SK-N-SH treated with all-trans-retinoic acid at 6 μM for 48 hours (cell line): ENCODE data around the gene SMYD4.

ENCODE experiments used
- ARNTL ChIP-seq: fragments of 450-650 bp; formaldehyde crosslinking; IDR thresholded peaks from 2 replicates; pipeline ENCODE4 v1.5.0; 2020; ENCODE audit warnings: low read depth, mild to moderate bottlenecking, moderate library complexity, borderline replicate concordance
- CREB5 ChIP-seq: fragments of 250-450 bp; sonication (Bioruptor Pico); IDR thresholded peaks from 2 replicates; pipeline ENCODE4 v1.5.1; 2020; ENCODE audit warnings: low read depth, mild to moderate bottlenecking, moderate library complexity
- CSDC2 ChIP-seq: fragments of 250-450 bp; sonication (Bioruptor Pico); IDR thresholded peaks from 2 replicates; pipeline ENCODE4 v1.5.0; 2020; ENCODE audit warnings: mild to moderate bottlenecking, moderate library complexity
- ESRRG ChIP-seq: fragments of 250-450 bp; sonication (Bioruptor Pico); IDR thresholded peaks from 2 replicates; pipeline ENCODE4 v1.6.1; 2021; ENCODE audit warnings: mild to moderate bottlenecking
- ISL1 ChIP-seq: fragments of 250-450 bp; sonication (Bioruptor Pico); IDR thresholded peaks from 2 replicates; pipeline ENCODE4 v2.1.2; 2022; ENCODE audit warnings: mild to moderate bottlenecking, moderate library complexity
- PATZ1 ChIP-seq: fragments of 250-450 bp; sonication (Bioruptor Pico); IDR thresholded peaks from 2 replicates; pipeline ENCODE4 v1.8.0; 2020; ENCODE audit warnings: mild to moderate bottlenecking, moderate library complexity, borderline replicate concordance
- POU6F1 ChIP-seq: fragments of 250-450 bp; sonication (Bioruptor Pico); IDR thresholded peaks from 2 replicates; pipeline ENCODE4 v1.8.0; 2021; ENCODE audit warnings: low read depth, mild to moderate bottlenecking, moderate library complexity, borderline replicate concordance
- PPARA ChIP-seq: fragments of 250-450 bp; sonication (Bioruptor Pico); IDR thresholded peaks from 2 replicates; pipeline ENCODE4 v1.5.0; 2020; ENCODE audit warnings: mild to moderate bottlenecking, borderline replicate concordance
- SNAI2 ChIP-seq: fragments of 250-450 bp; sonication (Bioruptor Pico); IDR thresholded peaks from 2 replicates; pipeline ENCODE4 v1.5.0; 2020; ENCODE audit warnings: mild to moderate bottlenecking, moderate library complexity
- TCF4 ChIP-seq: fragments of 250-450 bp; sonication (Bioruptor Pico); IDR thresholded peaks from 2 replicates; pipeline ENCODE4 v1.8.0; 2021; ENCODE audit warnings: mild to moderate bottlenecking, moderate library complexity, borderline replicate concordance
- ZFP3 ChIP-seq: fragments of 250-450 bp; sonication (Bioruptor Pico); IDR thresholded peaks from 2 replicates; pipeline ENCODE4 v1.5.0; 2020; ENCODE audit warnings: mild to moderate bottlenecking, moderate library complexity
- ZFP30 ChIP-seq: fragments of 450-650 bp; formaldehyde crosslinking; IDR thresholded peaks from 2 replicates; pipeline ENCODE4 v1.5.0; 2022; ENCODE audit warnings: mild to moderate bottlenecking, moderate library complexity
- ZNF565 ChIP-seq: fragments of 450-650 bp; formaldehyde crosslinking; conservative IDR thresholded peaks from 2 replicates; pipeline ENCODE4 v1.5.0; 2020; ENCODE audit warnings: low read depth, mild to moderate bottlenecking, moderate library complexity
- ZNF8 ChIP-seq: fragments of 450-650 bp; formaldehyde crosslinking; IDR thresholded peaks from 2 replicates; pipeline ENCODE4 v1.5.0; 2020; ENCODE audit warnings: mild to moderate bottlenecking, moderate library complexity

- TF ChIP-seq ZFP3 (no peak), ZNF8 (CRISPR knock-in tag) (no peak), CREB5 (CRISPR knock-in tag) (no peak), POU6F1 (CRISPR knock-in tag) (no peak), ZNF565 (CRISPR knock-in tag) (no peak), ESRRG (CRISPR knock-in tag) (no peak), SNAI2 (no peak), PATZ1 (CRISPR knock-in tag) (no peak), CSDC2 (CRISPR knock-in tag) (no peak), ISL1 (CRISPR knock-in tag) (no peak), ZFP30 (CRISPR knock-in tag) (no peak), PPARA (CRISPR knock-in tag) (no peak), TCF4 (no peak), ARNTL (CRISPR knock-in tag) (no peak)
These were observed 40.9 kb upstream of the SMYD4 start for GRCh38 chr17:1870592-1870991.
